GM12865 (cell line): Measurements from ENCODE around the gene COIL.

Experiments used
- DNase-seq: peaks from one replicate; pipeline ENCODE4 v3.0.0; 2010; ENCODE audit warnings: low read depth
- H3K4me3 ChIP-seq: 2 replicates; pipeline ENCODE4 v1.5.1; 2011; ENCODE audit warnings: mild to moderate bottlenecking, low read depth, low read length, control low read depth
- CTCF ChIP-seq: IDR thresholded peaks from 2 replicates; pipeline ENCODE4 v1.5.1; 2011; ENCODE audit warnings: low read length, control low read depth, low read depth, inconsistent platforms; ENCODE audit not compliant: insufficient read depth; ENCODE audit errors: missing control alignments

COIL gene

DNA sequence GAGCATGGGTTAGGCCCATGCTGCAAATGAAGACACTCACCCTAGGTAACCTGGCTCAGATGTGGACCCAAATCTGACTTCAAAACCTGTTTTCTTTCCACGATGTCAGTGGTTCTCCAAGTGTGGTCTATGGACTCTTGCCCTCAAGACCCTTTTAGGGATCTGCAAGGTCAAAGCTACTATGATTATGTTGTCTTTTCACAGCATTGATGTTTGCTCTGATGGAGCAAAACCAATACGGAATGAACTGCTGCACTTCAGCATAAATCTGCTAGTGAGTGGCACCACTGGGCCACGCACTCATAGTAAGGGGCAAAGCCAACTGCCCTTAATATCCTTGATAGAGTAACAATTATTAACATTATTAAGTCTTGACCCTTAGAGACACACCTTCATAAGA lies 25.4 kb downstream of the COIL start:
- no peak for DNase-seq
- TF ChIP-seq CTCF = no peak
- H3K4me3 ChIP-seq = no peak overlapping the region

GRCh38 chr17:56934280-56934679 lies 26.6 kb downstream of the COIL start:
- DNase-seq = no peak
- no peak overlapping the region for H3K4me3 ChIP-seq
- TF ChIP-seq CTCF = no peak

DNA sequence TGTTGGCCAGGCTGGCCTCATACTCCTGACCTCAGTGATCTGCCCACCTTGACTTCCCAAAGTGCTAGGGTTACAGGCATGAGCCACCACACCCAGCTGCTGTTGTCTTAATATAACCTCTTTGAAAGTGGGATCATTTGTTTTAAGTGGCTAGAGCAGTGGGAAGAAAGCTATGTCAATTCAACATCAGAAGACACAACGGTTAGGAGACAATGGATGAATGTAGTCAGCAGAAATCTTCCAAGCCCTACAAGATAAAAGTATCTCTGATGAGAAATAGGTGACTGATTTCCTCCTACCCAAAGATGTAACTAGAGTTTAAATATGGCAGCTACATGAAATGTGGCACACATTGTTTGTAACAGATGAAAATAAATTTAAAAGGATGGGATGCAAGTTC lies 27.0 kb downstream of the COIL start:
- no peak for TF ChIP-seq CTCF
- no peak for DNase-seq
- H3K4me3 ChIP-seq = no peak overlapping the region

DNA sequence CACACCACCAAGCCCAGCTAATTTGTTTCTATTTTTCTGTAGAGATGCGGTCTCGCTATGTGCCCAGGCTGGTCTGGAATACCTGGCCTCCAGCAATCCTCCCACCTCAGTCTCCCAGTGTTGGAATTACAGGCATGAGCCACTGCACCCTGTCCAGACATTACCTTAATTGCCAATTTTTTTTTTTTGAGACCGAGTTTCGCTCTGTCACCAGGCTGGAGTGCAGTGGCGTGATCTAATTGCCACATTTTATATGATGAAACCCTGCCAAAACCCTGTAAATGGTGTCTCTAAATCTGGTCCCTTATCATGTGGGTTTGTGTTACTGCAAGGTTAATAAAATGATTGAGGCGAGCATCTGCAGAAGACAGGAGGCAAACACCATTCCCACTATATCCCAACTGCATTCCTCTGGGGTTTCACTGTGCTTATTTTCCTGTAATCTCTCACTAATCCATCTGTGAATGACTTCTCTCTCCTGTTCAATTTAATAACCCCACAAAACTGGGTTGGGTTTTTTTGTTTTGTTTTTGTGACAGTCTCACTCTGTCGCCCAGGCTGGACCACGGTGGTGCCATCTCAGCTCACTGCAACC lies 27.6 kb downstream of the COIL start:
- DNase-seq = no peak
- no peak for TF ChIP-seq CTCF
- H3K4me3 ChIP-seq = no peak overlapping the region

- no peak for DNase-seq
- H3K4me3 ChIP-seq = no peak overlapping the region
- TF ChIP-seq CTCF = no peak
These were observed 30.0 kb downstream of the COIL start for GRCh38 chr17:56930739-56931337.

DNA sequence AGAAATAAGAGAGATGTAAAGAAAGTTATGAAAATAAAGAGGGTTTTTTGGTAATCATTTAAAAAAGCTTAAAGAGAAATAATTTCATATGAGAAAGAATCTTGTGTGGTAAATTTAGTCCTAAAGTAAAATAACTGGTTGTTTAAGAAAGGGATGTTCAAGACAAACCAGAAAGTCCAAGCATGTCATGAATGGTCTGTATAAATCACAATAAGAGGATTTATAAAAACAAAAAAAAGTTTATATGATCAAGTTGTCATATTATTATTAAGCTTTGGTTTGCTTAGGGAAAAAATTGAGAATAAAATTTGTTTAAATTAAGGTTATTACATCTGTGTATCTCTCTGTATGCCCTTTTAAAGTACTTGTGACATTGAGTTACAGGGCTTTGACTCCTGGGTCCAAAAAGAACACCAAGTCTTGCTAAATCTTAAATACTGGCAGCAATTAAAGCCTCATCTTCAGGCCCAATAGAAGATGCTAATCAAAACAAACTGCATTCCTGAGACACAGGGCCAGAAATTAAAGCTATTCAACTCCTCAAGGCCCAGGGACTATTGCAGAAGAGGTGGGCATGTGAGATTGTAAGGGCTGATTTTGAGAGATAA lies 31.4 kb downstream of the COIL start:
- TF ChIP-seq CTCF = no peak
- H3K4me3 ChIP-seq = no peak overlapping the region
- no peak for DNase-seq

- DNase-seq = no peak
- TF ChIP-seq CTCF = no peak
These were observed 32.3 kb downstream of the COIL start for GRCh38 chr17:56928586-56928985.

More at GRCh38 chr17:56928586-56928985, 32.3 kb downstream of the COIL start:
- no peak overlapping the region for H3K4me3 ChIP-seq
